Stimulated activated CD4-positive, alpha-beta T cell treated with anti-CD3 and anti-CD28 coated beads, Interleukin-2, amount 100 ng/mL, for 4 hours (primary cell): ENCODE results near the gene SLC25A45.
"Not testable (repeated sequence)": the region's sequence is repeated elsewhere in the genome, so short reads cannot be mapped to it uniquely, and the experiment has no call there.

Source experiments
- DNase-seq: peaks from one replicate; pipeline ENCODE4 v3.0.0-alpha.2; 2020; ENCODE audit warnings: low read depth

The SLC25A45 gene

DNA sequence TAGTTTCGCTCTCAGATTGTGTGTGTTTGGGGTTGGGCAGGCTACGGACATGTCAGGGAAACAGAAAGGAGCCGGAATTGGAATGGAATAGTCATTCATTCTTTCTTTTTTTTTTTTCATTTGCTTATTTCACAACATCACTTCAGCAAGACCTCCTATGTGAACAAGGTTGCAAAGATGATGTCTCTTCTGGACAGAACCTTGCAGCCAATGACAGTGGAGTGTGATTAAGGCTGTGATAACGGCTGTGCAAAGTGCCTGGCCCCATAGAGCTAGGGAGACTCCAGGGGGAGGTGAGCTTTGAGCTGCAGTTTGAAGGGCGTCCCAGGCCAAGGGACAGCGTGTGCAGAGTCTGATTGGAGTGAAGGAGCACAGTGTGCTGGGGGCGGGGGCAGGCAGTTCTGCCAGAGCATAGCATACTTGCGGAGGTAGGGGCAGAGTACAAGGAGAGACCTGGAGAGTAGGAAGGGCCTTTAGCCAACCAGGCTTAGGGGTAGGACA is 24.5 kb downstream of the SLC25A45 start:
- no peak for DNase-seq

DNA sequence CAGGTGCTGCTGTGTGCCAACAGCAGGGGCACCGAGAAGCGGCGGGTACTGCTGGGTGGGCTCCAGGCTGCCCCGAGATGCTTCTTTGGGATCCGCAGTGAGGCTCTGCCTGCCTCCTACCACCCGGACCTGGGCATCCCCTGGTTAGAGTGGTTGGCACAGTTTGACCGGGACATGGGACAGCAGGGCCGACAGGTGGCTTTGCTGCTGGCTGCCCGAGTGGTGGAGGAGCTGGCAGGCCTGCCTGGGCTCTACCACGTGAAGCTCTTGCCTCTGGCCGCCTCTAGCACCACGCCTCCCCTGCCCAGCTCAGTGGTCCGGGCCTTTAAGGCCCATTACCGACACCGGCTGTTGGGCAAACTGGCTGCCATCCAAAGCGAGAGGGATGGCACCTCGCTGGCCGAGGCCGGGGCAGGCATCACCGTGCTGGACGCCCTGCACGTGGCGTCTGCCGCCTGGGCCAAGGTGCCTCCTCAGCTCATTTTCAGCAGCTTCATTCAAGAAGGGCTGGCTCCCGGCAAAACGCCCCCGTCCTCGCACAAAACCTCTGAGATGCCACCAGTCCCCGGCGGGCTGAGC is 26.0 kb downstream of the SLC25A45 start:
- DNase-seq: no peak

DNA sequence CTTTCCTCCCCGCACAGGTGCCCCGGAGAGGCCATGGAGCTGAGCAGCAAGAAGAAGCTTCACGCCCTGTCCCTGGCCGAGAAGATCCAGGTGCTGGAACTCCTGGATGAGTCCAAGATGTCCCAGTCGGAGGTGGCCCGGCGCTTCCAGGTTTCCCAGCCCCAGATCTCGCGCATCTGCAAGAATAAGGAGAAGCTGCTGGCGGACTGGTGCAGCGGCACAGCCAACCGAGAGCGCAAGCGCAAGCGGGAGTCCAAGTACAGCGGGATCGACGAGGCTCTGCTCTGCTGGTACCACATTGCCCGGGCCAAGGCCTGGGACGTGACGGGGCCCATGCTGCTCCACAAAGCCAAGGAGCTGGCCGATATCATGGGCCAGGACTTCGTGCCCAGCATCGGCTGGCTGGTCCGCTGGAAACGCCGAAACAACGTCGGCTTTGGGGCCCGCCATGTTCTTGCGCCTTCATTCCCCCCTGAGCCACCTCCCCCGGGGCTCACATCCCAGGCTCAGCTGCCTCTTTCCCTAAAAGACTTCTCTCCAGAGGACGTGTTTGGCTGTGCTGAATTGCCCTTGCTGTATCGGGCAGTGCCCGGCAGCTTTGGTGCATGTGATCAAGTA is 26.6 kb downstream of the SLC25A45 start:
- DNase-seq: no peak

DNA sequence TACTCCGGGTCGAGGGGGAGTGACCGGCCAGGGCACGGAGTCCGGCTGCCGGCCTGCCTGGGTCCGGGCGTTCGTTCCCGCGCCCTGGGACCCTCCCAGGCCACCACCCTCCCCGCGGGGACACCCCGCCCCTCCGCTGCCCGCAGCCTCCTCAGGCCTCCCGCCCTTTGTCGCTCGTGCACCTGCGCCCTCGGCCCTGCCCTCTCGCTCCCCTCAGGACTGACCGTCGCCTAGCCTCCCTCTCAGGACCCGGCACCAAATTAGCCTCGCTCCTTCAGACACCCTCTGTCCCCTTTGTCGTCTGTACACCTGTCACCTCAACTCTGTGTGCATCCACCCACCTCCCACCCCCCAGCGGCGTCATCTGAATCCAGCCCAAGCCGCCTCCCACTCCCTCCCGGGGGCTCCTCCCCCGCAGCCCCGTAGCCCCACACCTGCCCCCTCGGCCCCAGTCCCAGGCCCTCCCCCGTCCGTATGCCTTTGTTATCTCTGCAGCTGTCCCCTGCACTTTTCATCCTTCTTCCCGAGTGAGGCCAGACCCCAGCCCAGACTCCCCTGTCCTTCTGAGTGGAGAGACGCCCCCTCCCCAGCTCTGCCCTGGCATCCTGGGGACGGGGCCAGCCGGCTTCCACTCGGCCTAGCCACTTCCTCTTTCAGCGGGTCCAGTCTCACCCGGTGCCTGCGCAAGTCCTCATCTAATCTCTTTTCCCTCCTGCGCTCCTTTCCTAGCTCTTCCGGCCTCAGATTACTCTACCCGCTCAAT is 27.3 kb downstream of the SLC25A45 start:
- DNase-seq: peak; percentile 60

DNA sequence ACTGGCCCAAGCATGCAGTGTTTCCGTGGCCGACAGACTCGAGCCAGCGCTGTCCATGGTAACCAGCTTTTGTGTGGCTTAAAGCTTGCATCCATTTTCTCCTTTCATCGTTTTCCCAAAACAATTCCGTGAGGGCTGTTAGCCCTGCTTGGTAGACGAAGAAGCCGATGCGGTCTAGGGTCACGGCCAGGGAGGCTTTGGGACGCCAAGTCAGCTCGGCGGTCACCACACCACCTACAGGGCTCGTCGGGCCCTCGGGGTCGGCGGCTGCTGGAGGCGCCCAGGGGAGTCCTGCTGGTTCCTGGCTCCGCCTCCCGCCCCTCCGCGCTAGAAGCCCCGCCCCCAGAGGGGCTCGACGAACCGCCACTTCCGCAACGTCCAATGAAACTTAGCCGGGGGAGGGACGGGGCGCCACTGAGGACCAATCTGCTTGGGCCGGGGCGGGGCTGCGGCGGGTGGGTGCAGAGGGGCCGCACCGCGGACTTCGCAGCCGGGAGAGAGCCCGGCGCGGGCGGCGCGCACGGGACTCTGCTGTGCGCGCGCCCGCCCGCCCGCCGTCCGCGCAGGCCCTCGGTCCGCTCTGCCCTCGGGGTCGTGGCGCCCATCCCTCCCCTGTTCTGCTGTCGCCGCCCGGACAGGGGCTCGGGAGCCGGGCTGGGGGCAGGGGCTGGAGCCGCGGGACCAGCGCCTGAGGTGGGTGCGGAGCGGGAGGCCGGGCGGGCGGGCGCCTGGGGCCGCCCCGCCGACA is 28.0 kb downstream of the SLC25A45 start, which contains the start of gene TIGD3:
Gene TIGD3, plus strand, starts transcription at position 487 of the 748 bp plus-strand sequence. CDS start 1,058 bp downstream, outside the sequence.
- peak; percentile 95 for DNase-seq

DNA sequence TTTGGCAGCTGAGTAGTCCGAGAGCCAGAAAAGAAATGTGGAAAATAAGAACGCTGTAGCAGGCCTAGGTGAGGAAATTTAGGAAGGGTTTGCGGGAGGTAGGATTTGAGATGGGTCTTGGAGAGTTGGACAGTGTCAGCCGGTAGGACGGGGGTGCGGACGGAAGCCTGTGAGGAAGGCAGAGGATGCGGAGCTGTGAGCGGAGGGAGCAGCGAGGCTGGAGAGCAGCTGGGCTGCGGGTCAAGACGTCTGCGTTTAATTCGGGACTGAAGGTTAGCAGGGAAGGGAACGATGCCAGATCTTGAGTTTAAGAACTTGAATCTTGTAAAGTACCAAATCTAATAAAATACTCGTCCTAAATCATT is 28.6 kb downstream of the SLC25A45 start:
- no peak for DNase-seq

DNA sequence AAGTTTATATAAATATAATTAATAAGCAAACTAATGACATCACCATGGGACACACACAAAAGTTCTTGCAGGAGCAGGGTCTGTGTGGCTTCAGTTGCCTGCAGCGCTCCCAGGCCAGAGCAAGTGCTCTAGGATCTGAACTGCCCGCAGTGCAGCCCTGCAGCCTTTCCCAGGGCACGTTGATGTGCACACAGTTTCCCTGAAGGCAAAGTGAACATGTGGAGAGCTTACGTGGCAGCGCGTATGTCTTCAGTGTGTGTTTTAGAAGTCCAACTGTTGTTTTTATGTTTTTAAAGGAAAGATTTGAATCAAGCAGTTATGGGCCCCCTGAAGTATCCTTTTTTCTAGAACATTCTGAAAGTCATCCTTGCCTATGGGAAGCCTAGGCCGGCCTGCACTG is 29.1 kb downstream of the SLC25A45 start:
- DNase-seq: no peak

DNA sequence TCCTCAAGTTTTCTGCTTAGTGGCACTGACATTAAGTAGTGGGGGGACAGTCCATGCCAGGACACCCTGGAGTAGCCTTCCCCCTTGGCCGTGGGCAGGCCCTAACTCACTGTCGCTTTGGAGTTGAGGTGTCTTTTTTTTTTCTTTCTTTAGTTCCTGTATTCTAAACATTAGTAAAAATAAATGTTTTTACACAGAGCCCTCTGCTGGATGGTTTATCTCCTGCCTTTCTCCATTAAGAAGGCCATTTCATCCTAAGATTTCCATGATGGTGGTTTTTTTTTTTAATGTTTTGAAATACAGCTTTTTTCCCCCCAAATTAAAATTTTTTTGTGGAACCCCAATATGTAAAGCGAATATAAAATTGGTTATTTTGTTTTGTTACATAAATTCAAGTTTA is 29.7 kb downstream of the SLC25A45 start:
- no peak for DNase-seq

DNA sequence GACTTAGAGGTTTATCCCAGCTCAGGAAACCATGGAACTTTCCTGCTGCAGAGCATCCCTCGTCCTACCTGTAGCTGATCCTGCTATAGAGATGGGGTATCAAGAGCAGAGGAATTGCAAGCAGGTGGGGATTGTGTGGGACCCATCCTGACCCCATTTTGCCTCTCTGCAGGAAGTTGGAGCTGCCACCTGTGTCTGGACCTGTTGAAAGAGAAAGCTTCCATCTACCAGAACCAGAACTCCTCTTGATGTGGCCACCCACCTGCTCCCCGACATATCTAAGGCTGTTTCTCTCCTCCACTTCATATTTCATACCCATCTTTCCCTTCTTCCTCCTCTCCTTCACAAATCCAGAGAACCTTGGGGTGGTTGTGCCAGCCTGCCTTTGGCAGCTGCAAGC is 30.9 kb downstream of the SLC25A45 start:
- DNase-seq: no peak

DNA sequence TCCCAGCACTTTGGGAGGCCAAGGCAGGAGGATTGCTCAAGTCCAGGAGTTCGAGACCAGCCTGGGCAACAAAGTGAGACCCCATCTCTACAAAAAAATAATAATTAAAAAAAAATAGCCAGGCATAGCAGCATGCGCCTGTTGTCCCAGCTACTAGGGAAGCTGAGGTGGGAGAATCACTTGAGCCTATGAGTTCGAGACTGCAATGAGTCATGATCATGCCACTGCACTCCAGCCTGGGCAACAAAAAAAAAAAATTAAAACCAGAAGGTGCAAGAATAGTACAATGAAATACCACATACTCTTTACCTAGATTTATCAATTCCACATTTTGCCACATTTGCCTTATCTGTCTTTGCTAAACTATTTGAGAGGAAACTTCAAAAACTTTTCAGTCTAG is 40.6 kb downstream of the SLC25A45 start:
- no peak for DNase-seq

DNA sequence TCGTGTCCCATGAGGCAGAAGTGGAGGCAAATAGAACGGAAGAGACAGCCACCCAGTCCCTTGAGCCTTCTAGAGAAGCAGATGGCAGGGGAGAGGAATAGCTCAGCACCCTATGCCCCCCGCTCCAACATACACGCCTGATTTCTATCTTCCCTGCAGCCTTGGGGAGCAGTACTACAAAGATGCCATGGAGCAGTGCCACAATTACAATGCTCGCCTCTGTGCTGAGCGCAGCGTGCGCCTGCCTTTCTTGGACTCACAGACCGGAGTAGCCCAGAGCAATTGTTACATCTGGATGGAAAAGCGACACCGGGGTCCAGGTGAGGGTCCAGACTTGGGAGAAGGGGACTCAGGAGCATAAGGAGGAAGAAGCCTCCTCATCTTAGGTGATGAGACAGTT is 42.2 kb downstream of the SLC25A45 start:
- DNase-seq: no peak

DNA sequence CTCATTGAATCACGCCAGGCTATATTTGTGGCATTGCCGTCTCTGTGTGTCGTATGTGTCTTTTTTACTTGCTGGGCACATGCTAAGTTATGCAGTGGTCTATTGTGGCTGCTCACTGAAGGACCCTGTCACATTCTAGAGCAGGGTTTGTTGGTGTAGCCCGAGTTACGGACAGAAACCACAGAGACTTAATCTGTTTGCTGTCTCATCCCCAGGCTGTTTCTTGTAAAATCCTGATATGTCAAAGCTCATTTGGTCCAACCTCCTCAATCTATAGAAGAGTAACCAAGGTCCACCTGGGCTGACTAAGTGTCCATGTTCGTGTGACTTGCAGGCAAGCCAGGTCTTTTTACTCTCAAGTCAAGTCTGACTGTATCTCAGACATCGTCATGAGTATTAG is 43.8 kb downstream of the SLC25A45 start:
- no peak for DNase-seq

DNA sequence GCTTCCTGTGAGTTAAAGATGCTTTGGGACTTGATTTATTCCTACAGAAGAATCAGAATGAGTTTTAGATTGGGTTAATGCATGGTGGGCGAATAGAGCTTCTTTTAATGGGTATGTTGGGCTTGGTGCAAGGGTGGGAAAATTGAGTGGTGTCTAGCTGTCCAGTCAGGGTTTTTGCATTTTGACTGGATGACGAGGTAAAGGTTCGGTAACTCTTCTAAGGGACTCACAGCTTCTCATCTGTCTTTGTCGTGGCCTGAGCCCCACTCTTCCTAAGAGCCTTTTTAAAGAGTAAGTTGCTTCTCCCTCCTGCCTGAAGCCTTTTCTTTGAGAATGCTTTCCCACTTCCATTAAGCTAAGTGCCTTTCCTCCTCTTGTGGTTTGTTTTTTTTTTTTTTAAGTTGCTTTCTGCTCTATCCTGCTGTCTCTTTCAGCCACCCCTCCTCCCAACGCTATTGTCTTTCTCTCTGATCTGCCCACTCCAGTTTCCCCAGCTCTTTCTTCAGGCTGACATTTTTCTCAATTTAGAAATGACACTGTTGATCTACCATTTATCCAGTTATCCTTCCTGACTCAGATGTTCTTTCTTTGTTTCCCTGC is 47.6 kb downstream of the SLC25A45 start:
- no peak for DNase-seq

DNA sequence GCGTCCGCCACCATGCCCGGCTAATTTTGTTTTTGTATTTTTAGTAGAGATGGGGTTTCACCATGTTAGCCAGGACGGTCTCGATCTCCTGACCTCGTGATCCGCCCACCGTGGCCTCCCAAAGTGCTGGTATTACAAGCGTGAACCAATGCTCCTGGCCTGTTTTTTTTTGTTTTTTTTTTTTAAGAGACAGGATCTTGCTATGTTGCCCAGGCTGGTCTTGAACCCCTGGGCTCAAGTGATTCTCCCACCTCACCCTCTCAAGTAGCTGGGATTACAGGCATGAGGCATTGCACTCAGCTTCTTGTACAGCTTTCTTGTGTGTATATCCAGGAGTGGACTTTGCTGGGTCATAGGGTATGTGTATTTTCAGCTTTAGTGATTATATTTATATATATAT is 49.9 kb downstream of the SLC25A45 start:
- DNase-seq: not testable (repeated sequence)

DNA sequence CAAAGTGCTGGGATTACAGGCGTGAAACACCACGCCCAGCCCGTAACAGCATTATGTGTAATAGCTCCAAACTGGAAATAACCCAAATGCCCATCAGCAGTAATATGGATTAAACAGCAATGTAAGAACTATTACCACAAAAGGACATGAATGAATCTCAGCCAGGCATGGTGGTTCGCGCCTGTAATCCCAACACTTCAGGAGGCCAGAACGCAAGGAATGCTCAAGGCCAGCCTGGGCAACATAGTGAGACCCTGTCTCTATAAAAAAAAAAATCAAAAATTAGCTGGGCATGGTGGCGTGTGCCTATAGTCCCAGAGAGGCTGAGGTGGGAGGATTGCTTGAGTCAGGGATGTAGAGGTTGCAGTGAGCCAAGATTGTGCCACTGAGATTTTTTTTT is 51.9 kb downstream of the SLC25A45 start:
- no peak for DNase-seq

DNA sequence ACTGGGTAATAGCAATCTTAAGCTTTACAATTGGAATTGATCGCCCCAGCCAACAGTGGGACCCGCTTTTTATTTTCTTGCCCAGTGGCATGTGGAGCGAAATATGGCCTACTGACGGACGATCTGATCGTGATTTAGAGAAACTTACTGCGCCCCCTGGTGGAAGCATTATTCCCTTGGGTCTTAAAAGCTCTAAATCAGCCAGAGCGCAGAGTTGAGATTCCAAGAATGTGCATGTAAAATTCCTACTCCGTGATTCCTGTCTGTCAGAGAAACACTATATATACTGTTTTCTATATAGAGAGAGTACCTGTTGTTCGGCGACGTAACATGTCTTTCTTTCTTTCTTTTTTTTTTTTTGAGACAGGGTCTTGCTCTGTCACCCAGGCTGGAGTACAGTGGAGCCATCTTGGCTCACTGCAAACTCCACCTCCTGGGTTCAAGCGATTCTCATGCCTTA is 52.5 kb downstream of the SLC25A45 start:
- DNase-seq: peak; percentile 78

DNA sequence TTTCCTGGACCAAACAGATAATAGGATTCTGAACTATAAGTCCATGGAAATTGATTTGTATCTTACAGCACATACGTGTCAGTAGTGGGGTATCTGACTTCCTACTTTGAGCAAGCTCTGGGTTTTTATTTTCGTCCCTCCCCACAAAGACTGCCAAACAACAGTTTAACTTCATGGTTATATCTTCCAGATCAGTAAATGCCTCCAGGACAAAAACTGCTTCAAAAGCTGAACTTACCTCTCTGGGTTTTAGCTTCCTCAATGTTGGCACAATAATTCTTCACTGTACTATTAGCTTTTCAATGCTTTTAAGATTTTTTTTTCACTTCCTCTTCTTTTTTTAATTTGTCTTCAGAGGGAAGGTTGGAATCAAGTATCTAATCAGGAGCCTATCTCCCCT is 53.0 kb downstream of the SLC25A45 start:
- no peak for DNase-seq

DNA sequence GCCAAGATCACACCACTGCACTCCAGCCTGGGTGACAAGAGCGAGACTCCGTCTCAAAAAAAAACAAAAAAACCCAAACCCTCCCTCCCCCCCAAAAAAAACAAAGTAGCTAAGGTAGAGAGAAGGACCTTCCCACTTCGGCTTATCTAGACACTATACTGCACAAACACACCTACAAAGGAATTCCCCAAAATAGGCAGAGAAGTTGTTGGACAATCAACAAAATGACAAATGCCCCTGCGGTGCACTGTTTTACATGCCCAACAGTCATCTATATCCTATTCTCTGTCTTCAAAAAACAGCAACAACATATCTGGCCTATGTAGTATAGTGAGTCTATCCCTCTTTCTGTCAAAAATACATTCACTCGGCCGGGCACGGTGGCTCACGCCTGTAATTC is 55.4 kb downstream of the SLC25A45 start:
- no peak for DNase-seq

DNA sequence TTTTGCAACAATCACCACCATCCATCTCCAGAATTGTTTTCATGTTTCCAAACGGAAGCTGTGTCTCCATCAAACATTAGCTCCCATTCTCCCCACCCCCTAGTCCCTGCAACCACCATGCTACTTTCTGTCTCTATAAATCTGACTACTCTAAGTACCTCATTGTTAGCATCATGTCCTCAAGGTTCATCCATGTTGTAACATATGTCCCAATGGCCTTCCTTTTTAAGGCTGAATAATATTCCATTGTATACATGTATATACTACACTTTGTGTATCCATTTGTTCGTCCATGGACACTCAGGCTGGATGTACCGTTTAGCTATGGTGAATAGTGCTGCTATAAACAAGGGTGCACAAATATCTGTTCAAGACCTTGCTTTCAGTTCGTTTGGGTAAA is 57.0 kb downstream of the SLC25A45 start:
- DNase-seq: no peak
